NCI-H2107 (cell line): ENCODE measurements around the gene ATP8B4.

ENCODE experiments used
- DNase-seq: peaks from one replicate; lab custom pipeline; 2025; lab: John Stamatoyannopoulos, UW

ATP8B4 gene

DNA sequence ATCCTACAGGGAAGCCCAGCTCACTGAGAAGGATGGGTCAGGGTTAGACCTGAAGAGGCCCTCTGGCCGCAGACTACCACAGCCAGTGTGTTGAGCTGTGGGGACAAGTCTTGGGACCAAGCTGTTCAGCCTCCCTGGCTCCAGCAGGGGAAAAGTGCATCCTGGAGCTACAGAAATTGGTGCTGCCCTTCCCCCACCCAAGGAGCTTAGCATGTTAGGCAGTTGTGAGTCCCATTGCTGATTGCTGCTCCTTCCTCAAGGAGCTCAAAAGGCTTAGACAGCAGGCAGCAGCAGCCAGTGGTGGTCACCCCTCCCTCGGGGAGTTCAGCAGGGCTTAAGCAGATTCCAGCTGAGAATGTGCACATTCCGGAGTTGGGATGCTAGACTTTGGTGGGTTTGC, 165.6 kb downstream of the ATP8B4 start:
- no peak for DNase-seq

DNA sequence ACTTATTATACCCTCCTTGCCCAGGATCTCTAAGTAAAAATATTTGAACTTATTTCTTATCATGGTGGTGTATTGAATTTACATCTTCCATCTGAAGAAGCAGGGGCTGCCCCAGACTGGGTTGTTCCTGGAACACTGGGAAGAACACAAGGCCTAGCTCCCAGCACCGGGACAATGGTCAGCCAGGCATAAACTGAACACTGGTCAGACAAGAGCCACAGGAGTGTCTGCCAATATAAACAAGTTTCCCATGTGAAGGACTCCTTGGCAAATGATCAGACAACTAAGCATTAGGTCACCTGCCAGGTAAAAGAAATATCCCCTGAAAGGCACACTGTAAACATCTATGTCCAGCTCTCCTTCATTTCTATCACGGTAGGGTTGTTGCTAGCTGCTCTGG, 172.4 kb downstream of the ATP8B4 start:
- no peak for DNase-seq

DNA sequence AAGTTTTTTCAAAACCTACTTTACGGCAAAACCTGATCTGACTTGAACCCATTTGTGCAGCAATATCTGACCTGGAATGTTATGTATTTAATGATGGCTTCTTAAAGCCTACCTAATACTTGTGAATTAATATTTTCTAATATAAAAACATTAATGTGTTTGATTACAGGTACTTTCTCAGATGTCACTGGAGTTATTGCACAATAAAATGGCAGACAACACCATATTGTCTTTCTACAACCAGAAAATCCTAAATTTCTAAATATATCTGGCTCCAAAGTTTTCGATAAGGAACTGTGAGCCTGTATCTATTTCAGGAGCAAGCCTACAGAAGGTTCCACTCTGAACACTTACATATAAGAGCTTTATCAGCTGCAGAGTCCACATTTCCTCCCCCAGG, 184.5 kb downstream of the ATP8B4 start:
- DNase-seq = no peak

DNA sequence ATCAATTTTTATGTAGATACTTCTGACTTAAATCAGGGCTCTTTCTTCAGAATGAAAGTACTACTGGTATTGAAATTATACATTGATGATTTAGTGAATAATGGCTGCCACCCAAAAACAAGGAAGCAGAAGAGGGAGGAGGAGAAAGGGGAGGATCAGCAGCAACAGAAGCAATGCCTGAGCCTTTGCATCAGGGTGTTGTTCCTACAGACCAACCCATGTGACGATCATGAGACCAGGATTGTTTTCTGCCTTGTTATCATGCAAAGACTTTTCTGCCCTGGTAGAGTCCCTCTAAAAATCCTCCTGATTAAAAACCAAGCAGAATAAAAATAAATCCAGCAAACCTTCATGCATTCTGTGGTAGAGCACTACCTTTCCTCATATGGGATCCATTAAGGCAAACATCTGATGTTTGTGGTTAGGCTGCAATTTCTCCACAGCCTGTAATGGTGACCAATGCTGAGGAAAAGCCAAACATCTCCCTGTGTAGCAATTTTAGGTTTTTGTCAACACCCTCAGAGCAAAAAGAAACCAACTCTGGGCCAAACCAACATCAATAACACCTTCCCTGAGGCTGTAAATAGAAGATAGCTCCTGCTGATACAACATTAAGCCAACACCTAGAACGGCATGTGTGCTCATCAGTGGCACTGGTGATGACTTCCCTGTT, 191.7 kb downstream of the ATP8B4 start:
- DNase-seq = no peak

DNA sequence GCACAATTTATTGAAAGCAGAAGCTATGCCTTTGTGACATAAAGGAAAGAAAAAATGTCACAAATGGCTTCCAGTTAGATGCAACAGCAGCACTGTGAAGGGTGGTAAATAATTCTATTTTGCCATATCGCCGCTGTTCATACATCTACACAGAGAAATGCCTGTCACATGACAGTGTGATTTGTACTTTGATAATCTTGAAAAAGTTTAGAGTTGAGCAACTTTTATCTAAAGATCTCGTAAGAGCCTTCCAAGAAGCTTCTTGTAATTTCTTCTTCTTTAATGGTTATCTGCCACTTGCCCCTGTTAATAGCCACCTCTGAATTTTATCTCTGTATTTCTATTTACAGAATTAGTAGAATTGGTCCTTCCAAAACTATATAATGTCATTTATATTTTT, 192.3 kb downstream of the ATP8B4 start:
- no peak for DNase-seq

DNA sequence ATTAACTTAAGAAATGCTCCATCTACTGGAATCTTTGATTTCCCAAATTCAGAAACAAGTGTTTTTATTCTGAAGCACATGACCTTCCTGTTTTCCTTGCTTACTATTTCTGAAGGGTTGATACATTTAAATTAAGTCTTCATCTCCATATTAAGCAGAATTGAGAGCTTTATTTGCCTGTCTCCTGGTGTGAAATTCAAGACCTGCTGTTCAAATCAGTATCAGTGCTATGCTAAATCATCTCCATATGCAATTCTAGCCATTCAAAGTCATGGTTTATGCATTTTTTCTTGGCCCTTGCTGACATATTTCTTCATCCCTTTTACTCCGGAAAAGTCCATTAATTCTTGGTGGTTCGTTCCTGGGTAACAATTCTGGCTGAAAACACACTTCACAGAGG, 195.4 kb downstream of the ATP8B4 start:
- DNase-seq = no peak

DNA sequence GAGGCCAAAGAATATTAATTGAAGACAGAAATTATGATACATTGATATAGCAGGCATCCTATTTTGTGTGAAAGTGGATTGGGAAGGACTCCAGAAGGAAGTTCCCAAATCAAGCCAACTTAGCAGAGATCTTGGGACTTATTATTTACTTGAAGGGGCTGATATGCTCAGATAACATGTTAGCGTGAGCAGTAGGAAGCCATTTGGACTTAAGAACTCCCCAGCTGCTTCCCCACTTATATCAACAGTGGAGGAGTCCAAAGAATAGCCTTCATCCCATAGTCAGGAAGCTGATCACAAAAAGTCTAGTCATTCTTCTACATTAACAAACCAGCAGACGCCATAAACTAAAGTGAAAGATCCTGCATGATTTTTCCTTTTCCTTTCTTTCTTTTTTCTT, 200.0 kb downstream of the ATP8B4 start:
- DNase-seq = no peak

DNA sequence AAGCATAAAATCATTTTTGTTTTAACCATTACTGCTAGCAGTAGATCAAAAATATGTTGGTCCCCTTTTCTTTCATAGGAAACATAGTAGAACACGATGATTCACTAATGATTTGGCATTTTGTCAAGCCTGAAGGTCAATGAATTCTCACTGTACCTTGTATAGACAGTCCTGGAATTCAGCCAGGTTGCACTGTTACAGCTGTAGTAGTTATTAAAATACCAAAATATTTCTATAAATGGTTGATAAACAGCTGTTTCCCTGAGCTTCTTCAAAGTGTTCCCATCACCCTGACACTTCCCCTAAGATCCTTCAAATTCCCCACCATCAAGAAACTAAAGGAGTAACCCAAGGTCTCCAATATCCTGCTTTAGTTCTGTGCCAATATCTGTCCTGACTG, 200.9 kb downstream of the ATP8B4 start:
- DNase-seq = no peak

DNA sequence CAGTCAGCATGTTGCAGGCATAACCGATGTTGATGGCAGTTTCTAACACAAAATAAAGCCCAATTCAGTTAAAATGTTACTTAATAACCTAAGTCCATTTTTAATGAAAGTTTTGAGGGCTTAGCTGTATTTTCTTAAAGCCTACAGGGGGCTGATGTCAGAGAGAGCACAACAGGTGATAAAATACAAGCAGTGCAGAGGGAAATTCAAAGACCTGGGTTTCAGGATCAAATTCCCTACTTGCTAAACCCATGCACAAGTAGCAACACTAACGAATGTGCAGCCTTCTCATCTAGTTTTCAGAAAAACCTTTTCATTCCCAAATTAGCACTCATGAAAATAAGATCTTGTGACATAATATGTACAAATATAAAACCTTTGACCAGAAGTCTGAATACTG, 202.0 kb downstream of the ATP8B4 start:
- no peak for DNase-seq

DNA sequence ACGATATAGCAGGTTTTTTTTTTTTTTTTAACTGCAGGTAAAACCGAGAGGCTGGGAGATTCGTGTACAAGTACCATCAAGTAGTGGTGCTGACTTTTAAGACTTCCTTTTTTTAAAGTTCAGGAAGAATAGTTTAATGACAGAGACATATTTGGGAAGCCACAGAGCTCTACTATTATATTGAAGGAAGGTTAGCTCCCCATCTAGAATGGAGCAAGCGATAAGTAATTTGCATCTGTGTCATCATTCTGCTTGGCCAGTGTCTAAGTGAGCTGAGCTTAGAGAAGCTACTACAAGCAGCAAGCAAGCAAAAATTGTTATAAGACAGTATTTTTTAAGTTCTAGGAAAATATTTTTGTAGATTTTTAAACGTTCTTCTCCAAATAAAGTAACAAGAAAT, 203.2 kb downstream of the ATP8B4 start:
- no peak for DNase-seq

DNA sequence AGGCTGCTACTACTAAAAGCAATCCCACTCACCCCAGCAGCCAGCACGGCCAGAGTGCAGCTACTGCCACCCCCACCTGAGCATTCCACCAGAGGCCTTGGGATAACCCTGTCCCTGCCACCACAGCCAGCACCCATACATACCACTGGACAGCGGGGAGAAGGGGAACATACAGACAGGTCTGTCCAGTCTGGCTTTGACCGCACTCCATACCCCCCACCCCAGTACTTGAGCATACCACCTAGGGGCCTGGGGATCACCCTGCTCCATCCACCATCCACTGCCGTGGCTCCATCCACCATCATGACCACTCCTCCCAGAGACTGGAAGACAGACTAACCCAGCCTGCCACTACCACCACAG, 210.1 kb downstream of the ATP8B4 start:
- DNase-seq = no peak

DNA sequence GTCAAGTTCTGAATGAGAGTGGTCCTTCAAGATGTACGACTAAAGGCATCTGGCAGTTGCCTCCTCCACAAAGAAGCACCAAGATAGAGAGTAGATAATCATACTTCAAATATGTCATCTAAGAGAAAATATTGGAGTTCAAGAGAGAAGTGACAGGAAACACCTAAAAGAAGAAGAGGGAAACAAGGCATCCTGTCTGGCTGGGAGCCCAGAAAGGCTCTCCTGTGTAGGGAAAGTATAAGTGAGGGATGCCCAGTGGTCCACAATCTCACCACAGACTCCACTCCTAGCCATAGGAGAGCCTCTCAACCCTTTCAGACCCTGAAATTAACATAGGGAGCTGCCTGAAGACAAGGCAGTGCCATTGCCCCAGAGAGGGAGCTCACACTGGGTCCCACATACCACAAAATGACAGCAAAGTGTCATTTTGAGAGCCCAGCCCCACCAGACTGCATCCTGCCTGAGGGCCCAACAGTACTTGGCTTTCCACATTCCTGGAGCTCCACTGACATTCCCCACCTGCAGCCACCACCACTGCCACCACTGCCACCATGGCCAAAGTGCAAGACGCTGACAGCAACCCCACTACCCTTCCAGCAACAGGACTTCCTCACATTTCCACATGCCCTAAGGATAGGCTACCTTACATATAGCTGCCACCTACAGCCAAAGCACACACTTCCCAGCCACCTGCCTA, 210.6 kb downstream of the ATP8B4 start:
- no peak for DNase-seq

DNA sequence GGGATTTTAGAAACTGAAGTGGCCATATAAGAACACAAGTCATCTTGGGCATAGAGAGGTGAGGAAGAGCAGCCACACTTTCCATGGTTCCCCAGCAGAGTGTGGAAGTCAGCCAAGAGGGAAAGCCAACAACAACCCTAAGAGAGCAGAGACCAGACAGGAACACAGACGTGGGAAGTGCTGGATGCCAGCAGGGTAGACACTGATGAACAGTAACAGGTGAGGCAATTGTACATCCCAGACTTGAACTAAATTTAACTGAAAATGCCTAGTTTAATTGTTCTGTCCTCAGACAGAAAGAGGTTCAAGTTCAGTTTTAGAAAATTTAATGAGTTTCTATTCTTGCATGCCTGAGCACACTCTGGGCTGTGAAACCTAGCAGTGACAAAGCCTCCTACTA, 212.1 kb downstream of the ATP8B4 start:
- no peak for DNase-seq

DNA sequence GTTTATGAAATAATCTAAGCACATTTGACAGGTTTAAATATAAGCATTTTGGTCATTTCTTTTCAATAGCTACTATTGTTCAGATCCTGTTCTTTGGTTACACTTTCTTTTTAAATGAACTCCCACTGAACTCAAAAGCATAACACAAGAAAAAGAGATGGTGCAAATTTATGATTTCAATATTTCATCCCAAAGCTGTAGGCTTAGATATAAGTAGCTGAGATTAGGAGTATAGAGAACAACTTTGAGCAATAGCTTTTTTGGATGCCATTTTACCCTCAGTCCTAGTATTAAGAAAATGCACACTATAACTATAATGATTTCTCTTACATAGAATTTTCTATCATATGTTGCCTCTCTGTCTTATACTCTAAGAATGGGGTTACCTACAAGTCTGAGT, 213.8 kb downstream of the ATP8B4 start:
- DNase-seq = no peak

DNA sequence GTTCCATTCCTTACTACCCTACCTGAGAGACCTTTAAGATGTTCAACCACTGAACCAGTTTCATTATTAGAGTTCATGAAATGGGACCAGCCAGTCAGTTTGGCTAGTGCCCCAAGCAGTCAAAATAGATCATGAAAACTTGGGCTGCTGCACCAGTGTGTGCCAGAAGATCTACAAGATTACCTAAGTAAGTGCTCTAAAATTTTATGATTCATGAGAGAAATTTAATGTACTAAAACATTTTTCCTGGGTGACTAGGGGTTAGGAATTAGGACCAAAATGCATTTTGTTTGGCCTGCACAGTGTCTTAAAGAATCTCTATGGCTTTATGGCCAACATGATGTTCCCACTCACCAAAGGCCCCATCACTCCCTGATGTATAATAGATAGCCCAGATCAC, 214.7 kb downstream of the ATP8B4 start:
- no peak for DNase-seq

DNA sequence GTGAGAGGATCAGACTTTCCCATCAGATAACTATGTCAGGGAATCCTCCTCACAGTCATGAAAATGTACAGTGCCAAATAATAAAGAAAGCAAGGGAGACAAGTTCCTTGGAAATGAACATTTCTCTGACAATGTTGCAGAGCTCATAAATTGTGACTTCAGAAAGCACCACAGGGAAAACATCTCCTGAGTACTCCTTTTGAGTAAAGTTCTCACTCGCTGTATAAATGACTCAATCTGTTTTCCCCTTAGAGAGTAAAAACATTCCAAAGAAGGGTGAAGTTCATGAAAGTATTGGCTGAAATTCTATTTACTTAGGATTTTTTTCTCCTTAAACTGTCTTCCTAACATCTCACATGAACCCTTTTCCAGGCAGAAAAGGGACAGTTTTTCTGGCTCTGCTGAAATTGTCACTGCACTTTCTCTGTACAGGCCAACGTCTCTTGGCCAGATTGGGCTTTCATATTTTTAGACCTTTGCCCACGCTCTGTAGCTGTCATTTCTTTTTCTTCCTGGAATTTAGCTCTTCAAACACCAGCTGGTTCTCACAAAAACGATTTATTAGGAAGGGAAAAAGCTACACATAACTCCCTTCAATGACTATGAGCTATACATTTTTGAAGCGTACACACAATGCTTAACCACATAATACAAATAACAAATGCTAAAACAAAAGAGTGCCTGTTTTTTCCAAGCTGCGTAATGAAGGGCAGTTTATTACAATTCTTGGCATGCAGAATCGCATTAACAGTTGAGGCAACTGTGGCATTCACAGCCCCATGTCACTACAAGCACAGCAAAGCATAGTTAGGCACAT, 216.1 kb downstream of the ATP8B4 start:
- DNase-seq = no peak

DNA sequence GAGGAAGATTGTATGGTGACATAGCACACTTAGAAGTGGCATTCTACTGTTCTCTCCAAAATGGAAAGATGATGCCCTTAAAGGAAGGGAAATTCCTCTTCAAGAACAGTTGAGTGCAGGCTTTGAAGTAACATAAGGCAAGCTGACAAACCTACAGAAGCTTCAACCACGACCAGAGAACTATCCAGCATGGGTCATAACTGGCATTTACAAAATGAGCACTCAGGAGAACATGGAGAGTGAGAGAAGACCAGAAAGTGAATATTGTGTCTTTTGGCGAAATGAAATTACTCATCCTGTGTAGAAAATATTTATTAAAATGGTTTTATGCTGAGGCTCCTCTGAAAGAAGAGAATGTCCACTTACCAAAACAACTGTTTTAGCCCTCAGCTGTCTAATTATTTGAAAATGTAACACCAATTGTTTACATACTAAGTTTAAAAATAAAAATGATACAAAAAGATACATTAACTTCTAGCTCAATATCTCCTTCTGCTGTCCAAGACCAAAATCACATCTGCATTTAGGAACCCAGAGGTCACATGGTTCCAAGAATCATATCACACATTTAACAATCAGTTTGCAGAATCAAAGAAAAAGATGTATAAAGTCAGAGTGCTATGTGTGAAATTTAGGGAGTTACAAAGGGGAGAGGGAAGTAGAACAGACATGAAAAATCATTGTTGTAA, 216.9 kb downstream of the ATP8B4 start:
- DNase-seq = no peak

DNA sequence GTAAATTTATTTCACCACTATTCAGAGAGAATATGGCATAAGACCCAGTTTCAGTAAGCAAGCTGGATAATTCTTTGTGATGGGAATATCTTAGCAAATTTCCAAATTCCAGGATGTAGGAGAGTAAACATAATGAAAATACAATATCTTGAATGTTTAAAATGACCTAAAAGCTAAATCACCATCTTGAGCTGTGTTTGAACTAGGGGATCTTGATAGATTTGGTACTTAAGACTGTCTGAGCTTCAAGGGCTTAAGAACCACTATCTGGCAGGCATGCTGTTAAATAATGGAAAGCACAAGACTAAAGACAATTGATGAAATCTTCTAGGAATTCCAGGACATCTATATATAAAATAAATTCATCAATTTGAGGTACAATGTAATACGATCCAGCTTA, 217.7 kb downstream of the ATP8B4 start:
- DNase-seq = no peak

DNA sequence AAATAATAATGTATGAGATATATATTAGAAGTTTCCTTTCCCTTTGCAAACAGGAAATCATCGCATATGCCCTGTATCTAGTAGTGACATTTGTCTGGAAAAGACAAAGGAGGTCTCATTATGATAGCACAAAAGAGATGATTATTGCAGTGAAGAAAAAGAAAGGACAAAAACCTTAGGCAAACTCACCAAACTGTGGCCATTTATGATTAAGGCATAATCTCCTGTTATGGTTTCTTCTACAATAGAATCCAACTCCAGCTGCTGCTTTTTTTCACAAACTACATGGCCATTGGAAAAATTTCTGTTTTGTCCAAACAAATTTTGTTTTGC, 218.2 kb downstream of the ATP8B4 start:
- DNase-seq = no peak

DNA sequence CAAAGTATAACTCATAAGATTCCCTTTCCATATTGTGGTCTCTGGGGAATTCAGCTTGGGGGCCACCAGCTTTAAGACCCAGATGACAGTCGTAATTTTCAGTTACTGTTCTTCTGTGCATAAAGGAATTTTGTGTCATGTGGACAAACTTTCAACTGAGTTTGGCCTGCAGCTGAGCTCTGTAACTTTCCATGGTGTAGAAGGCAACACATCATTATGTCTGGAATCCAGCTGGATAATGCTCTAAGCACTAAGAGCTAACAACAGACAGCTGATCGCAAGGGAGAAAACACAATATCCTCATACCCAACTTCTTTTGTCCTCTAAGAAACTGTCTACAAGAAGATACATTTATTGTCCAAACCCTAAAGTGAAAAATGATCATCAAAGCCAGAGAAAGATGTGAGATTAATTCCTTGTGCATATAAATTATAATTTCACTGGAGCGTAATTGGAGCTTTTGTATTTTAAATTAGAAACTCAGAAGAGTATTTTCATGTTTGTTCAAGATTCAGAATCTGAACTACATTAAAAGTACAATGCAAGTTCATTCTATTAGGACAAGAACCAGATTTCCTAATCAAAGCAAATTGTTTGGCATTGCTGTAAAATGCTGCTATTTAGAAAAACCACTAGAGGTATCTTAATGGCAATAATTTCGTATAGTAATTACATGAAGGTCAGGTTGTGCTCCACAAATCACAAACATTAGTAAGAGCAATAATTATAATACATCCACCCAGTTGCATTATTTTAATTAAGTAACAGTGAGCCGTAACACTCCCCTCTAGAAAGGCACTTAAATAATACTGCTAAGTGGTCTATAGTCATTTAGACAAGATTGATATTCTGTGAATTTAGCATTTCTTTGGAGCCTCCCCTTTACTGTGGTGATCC, 218.8 kb downstream of the ATP8B4 start:
- no peak for DNase-seq

DNA sequence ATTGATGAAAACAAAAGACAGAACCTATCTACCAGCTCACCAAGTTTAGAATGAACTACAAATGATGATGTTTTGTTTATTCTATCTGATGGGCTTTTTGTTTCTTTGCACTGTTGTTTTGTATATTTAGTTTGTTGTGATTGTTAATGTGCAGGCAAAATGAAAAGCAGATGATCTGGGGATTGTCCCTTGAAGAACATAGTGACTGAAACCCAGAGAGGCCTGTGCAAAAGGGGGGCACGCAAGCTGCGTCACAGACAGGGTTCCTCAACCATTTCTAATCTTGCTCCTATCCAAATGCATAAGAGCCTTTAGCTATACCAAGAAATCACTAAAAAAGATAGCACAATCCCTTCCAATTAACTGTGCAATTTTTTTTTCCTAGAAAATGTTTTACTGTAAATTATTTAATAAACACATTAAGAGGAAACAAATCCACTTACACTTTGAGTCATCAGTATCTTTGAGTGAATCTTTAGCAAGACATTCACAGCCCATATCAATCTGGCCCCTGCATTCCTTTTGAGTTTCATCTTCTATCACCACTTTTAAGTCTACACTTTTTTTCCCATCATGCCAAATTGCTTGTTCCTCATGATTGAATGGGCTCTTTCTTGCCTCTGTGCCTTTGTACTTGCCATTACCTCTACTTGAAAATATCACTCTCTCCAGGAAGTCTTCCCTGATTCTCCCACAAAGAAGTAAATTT, 220.3 kb downstream of the ATP8B4 start:
- DNase-seq = no peak
